T-helper 1 cell treated with Interleukin-12 subunit alpha and Interleukin-12 subunit beta and Interleukin-4 antibody, amounts not matched to agents 30 μg/mL and 1 μg/mL, for 36 hours (primary cell): ENCODE data around the gene CATSPER1.
"Not testable (repeated sequence)": the region's sequence is repeated elsewhere in the genome, so short reads cannot be mapped to it uniquely, and the experiment has no call there.

Experiments
- H3K27ac Mint-ChIP-seq: one replicate; pipeline ENCODE4 v1.8.0; 2021; ENCODE audit warnings: mild to moderate bottlenecking, mixed read lengths
- H3K27me3 Mint-ChIP-seq: one replicate; pipeline ENCODE4 v1.8.0; 2021; ENCODE audit warnings: low read depth, mixed read lengths
- H3K36me3 Mint-ChIP-seq: one replicate; pipeline ENCODE4 v1.8.0; 2021; ENCODE audit warnings: low read depth, mixed read lengths
- H3K4me1 Mint-ChIP-seq: one replicate; pipeline ENCODE4 v1.8.0; 2021; ENCODE audit warnings: low read depth, mixed read lengths
- H3K4me3 Mint-ChIP-seq: one replicate; pipeline ENCODE4 v1.8.0; 2021; ENCODE audit warnings: mild to moderate bottlenecking, moderate library complexity, mixed read lengths
- H3K9me3 Mint-ChIP-seq: one replicate; pipeline ENCODE4 v1.8.0; 2021; ENCODE audit warnings: mixed read lengths

Gene CATSPER1

DNA sequence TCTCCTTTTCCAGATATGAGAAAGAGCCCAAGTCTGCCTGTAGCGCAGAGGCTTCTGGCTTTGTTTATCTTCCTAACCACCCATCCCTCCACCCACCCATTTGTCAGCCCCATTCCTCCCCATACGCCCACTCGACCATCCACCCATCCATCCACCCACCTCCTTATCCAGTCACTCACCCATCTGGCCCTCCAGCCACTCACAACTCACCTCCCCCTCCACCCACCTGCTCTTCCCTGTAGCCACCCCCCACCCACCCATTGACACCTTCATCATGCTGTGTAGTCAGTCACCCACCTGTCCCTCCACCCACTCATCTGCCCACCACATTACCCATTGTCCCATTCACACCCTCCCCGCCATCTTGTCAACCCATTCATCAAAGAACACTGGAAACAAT is 9.0 kb downstream of the CATSPER1 start:
- H3K36me3 Mint-ChIP-seq = no peaks in the 10 kb centered on the region
- H3K4me3 Mint-ChIP-seq = no peak overlapping the region
- peaks cover 14% of the 10 kb centered on the region for H3K27me3 Mint-ChIP-seq
- H3K27ac Mint-ChIP-seq = peak overlapping the region; percentile 31
- no peaks in the 10 kb centered on the region for H3K9me3 Mint-ChIP-seq
- H3K4me1 Mint-ChIP-seq = no peaks in the 10 kb centered on the region

GRCh38 chr11:66016793-66017177 is 9.5 kb downstream of the CATSPER1 start:
- no peaks in the 10 kb centered on the region for H3K4me1 Mint-ChIP-seq
- H3K9me3 Mint-ChIP-seq = no peaks in the 10 kb centered on the region
- H3K27me3 Mint-ChIP-seq = peaks cover 14% of the 10 kb centered on the region
- no peak overlapping the region for H3K27ac Mint-ChIP-seq
- H3K4me3 Mint-ChIP-seq = no peak overlapping the region
- no peaks in the 10 kb centered on the region for H3K36me3 Mint-ChIP-seq

- H3K9me3 Mint-ChIP-seq = no peaks in the 10 kb centered on the region
- H3K4me3 Mint-ChIP-seq = no peak overlapping the region
- H3K27ac Mint-ChIP-seq = no peak overlapping the region
- peaks cover 20% of the 10 kb centered on the region for H3K27me3 Mint-ChIP-seq
- H3K4me1 Mint-ChIP-seq = no peaks in the 10 kb centered on the region
- no peaks in the 10 kb centered on the region for H3K36me3 Mint-ChIP-seq
Measured at GRCh38 chr11:66015936-66016792, 10.1 kb downstream of the CATSPER1 start.

DNA sequence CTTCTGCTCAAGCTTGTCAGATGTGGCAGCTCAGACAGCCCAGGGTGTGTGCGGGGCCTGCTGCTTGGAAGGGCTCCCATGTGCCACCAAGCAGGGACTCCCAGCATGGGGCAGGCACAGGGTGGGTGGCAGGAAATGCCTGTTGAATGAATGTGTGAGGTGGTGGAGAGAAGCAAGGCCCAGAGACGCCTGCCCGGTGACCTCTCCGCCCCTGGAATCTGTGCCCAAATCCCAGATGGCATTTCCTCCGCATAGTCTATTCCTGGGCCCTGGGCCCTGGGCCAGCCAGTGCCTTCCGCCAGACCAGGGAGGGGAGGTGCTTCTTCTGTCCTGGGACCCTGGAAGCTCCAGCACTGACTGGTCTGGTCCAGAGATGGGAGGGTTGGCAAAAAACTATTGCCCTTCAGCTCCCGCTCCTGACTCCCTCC is 10.8 kb downstream of the CATSPER1 start:
- no peaks in the 10 kb centered on the region for H3K36me3 Mint-ChIP-seq
- no peaks in the 10 kb centered on the region for H3K4me1 Mint-ChIP-seq
- no peak overlapping the region for H3K4me3 Mint-ChIP-seq
- H3K9me3 Mint-ChIP-seq = no peaks in the 10 kb centered on the region
- no peak overlapping the region for H3K27ac Mint-ChIP-seq
- peaks cover 26% of the 10 kb centered on the region for H3K27me3 Mint-ChIP-seq

DNA sequence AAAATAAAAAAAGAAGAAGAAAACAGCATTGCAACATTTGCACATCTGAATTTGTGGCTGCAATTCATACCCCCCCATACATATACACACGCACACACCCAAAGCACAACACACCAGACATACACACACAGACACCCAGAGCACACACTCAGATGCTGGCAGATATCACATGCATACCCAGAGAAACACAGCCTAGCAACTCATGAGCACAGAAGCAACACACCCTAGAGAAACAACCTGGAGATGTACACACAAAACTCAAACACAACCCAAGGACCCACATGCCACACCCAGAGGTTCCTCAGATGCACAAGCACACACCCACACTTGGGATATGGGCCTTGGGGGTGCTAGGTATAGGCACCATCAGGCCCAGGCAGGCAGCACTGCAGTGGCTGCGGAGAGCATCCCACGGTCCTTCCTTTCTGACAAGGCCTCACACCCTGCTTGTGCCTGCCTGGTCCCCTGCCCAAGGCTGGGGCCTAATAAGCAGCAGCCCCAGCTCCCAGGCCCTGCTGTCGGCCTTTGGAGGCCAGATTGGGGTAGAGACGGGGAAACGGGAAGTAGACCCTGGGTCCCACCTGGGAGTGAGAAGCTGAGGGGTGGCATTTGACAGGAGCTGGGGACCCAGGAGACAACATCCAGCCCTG is 11.3 kb downstream of the CATSPER1 start:
- Mint-ChIP-seq H3K4me1 (no peaks in the 10 kb centered on the region), H3K4me3 (no peak overlapping the region), H3K27me3 (peaks cover 32% of the 10 kb centered on the region), H3K36me3 (no peaks in the 10 kb centered on the region), H3K27ac (no peak overlapping the region), H3K9me3 (no peaks in the 10 kb centered on the region)

GRCh38 chr11:66013762-66014100 is 12.5 kb downstream of the CATSPER1 start:
- peaks cover 36% of the 10 kb centered on the region for H3K27me3 Mint-ChIP-seq
- no peak overlapping the region for H3K27ac Mint-ChIP-seq
- no peaks in the 10 kb centered on the region for H3K4me1 Mint-ChIP-seq

GRCh38 chr11:66012946-66013761 is 13.1 kb downstream of the CATSPER1 start:
- Mint-ChIP-seq H3K27ac (no peak overlapping the region), H3K27me3 (peaks cover 37% of the 10 kb centered on the region), H3K4me1 (no peaks in the 10 kb centered on the region), H3K4me3 (no peak overlapping the region), H3K9me3 (no peaks in the 10 kb centered on the region), H3K36me3 (no peaks in the 10 kb centered on the region)

More at GRCh38 chr11:66013762-66014100, 12.5 kb downstream of the CATSPER1 start:
- no peaks in the 10 kb centered on the region for H3K36me3 Mint-ChIP-seq
- no peaks in the 10 kb centered on the region for H3K9me3 Mint-ChIP-seq
- H3K4me3 Mint-ChIP-seq = no peak overlapping the region

GRCh38 chr11:66012371-66012945 is 13.8 kb downstream of the CATSPER1 start:
- Mint-ChIP-seq H3K27ac (no peak overlapping the region), H3K4me3 (no peak overlapping the region), H3K36me3 (no peaks in the 10 kb centered on the region), H3K4me1 (no peaks in the 10 kb centered on the region), H3K27me3 (peaks cover 37% of the 10 kb centered on the region), H3K9me3 (no peaks in the 10 kb centered on the region)

GRCh38 chr11:66011785-66012303 is 14.4 kb downstream of the CATSPER1 start, which contains the start of gene CST6:
TSS of gene CST6 (plus strand) at chr11:66012008. CDS start at chr11:66012045, 37 bp downstream.
- Mint-ChIP-seq H3K36me3 (no peaks in the 10 kb centered on the region), H3K9me3 (no peaks in the 10 kb centered on the region), H3K4me3 (no peak within 1 kb of the TSS), H3K27me3 (peaks cover 37% of the 10 kb centered on the region), H3K4me1 (no peaks in the 10 kb centered on the region), H3K27ac (no peak within 1 kb of the TSS)

GRCh38 chr11:66011239-66011784 is 15.0 kb downstream of the CATSPER1 start:
- Mint-ChIP-seq H3K27me3 (peaks cover 37% of the 10 kb centered on the region), H3K9me3 (no peaks in the 10 kb centered on the region), H3K4me1 (no peaks in the 10 kb centered on the region), H3K4me3 (no peak overlapping the region), H3K27ac (no peak overlapping the region), H3K36me3 (no peaks in the 10 kb centered on the region)

GRCh38 chr11:66010036-66010435 is 16.2 kb downstream of the CATSPER1 start:
- H3K4me1 Mint-ChIP-seq, H3K27ac Mint-ChIP-seq, H3K9me3 Mint-ChIP-seq, H3K36me3 Mint-ChIP-seq, H3K4me3 Mint-ChIP-seq: not testable (repeated sequence)
- H3K27me3 Mint-ChIP-seq = peaks cover 37% of the 10 kb centered on the region

DNA sequence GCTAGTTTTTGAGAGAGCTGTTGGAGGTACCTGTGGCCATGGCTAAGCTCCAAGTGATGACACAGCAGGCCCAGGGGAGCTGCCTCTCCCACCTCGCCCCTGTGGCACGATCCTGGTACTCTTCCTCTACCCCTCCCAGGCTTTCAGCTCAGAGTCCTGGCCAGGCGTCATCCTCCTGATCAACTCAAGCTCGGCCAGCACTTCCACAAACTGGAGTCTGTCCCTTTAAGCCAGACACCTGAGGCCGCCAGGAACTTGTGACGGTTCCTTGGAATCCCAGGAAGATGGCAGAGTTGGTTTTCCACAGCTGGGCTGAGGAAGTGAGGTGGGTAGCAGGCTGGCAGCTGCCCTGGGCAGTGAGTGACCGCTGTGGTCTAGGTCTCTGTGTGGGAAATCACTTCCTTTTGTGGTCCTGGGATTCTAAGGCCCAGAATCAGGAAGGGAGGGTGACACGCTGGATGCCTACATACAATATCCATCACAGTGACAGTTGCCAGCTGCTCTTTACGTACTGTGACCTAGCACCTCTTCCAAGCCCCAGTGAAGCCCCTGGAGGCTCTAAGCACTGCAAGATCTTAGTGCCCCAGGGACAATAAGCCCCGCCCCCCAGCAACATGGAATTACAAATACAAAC is 17.7 kb downstream of the CATSPER1 start:
- Mint-ChIP-seq H3K4me3 (no peak overlapping the region), H3K4me1 (peaks cover under 1% of the 10 kb centered on the region), H3K27ac (no peak overlapping the region), H3K9me3 (no peaks in the 10 kb centered on the region), H3K36me3 (peaks cover 12% of the 10 kb centered on the region), H3K27me3 (peaks cover 33% of the 10 kb centered on the region)

GRCh38 chr11:66008095-66008467 is 18.2 kb downstream of the CATSPER1 start:
- Mint-ChIP-seq H3K36me3 (peaks cover 12% of the 10 kb centered on the region), H3K4me1 (peaks cover 5% of the 10 kb centered on the region), H3K4me3 (no peak overlapping the region), H3K9me3 (no peaks in the 10 kb centered on the region), H3K27me3 (peaks cover 28% of the 10 kb centered on the region), H3K27ac (no peak overlapping the region)
